AG09309 (cell line): ENCODE data around the gene PTPN6.

Experiments
- DNase-seq: peaks from one replicate; pipeline ENCODE4 v3.0.0-alpha.2; 2010; ENCODE audit warnings: low read depth
- H3K4me3 ChIP-seq: 2 replicates; pipeline ENCODE4 v1.5.1; 2011; ENCODE audit warnings: mild to moderate bottlenecking, low read depth, low read length, moderate library complexity; ENCODE audit not compliant: control insufficient read depth
- TF ChIP-seq, protein P1 (sequence below): IDR thresholded peaks from 2 replicates; pipeline ENCODE4 v1.5.1; 2011; ENCODE audit warnings: mild to moderate bottlenecking, low read depth, low read length, inconsistent platforms; ENCODE audit not compliant: insufficient read depth, control insufficient read depth; ENCODE audit errors: missing control alignments

PTPN6 gene

DNA sequence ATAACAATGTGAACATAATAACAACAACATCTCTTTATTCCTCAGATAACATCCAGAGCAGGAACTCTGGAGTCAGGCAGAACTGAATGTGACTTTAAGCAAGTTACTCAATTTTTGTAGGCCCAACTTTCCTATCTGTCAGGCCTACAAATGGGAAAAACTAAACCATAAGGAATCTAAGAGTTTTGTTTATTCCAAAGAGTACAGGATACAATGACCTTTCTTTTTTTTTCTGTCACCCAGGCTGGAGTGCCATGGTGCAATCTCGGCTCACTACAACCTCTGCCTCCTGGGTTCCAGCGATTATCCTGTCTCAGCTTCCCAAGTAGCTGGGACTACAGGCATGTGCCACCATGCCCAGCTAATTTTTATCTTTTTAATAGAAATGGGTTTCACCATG, 57.7 kb downstream of the PTPN6 start:
- DNase-seq = no peak
- TF ChIP-seq, protein P1, sequence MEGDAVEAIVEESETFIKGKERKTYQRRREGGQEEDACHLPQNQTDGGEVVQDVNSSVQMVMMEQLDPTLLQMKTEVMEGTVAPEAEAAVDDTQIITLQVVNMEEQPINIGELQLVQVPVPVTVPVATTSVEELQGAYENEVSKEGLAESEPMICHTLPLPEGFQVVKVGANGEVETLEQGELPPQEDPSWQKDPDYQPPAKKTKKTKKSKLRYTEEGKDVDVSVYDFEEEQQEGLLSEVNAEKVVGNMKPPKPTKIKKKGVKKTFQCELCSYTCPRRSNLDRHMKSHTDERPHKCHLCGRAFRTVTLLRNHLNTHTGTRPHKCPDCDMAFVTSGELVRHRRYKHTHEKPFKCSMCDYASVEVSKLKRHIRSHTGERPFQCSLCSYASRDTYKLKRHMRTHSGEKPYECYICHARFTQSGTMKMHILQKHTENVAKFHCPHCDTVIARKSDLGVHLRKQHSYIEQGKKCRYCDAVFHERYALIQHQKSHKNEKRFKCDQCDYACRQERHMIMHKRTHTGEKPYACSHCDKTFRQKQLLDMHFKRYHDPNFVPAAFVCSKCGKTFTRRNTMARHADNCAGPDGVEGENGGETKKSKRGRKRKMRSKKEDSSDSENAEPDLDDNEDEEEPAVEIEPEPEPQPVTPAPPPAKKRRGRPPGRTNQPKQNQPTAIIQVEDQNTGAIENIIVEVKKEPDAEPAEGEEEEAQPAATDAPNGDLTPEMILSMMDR = no peak
- H3K4me3 ChIP-seq = no peak overlapping the region

DNA sequence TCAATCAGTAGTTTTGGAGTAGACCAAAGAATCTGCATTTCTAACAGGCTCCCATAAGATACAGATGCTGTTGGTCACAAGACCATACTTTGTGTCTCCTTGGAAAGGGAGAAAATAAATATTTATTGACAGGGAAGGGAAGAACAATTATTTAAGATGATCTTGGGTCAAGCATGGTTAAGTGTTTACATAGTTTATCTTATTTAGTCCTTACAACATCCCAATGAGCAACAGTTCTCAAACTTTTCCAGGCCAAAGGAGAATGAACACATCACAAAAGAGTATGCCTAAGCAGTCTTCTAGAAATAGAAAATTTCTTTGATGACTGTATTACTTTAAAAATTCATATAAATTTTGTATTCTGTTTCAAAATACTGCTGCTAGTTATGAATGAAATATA, 58.4 kb downstream of the PTPN6 start:
- no peak for DNase-seq
- H3K4me3 ChIP-seq = no peak overlapping the region
- TF ChIP-seq, protein P1 = no peak
